HG03378 (cell line): ENCODE results near the gene SCARB2.

Experiments used
- ATAC-seq: cut with Tn5 transposase; IDR thresholded peaks from one replicate; pipeline ENCODE4 v1.9.1; 2021; ENCODE audit warnings: mild to moderate bottlenecking, moderate library complexity; ENCODE audit not compliant: unreplicated experiment

The SCARB2 gene

GRCh38 chr4:76156635-76157034, 57.0 kb downstream of the SCARB2 start:
- no peak for ATAC-seq

- no peak for ATAC-seq
Measured at GRCh38 chr4:76155979-76156378, 57.6 kb downstream of the SCARB2 start.

GRCh38 chr4:76153356-76153755, 60.3 kb downstream of the SCARB2 start:
- ATAC-seq, result no peak

- peak; percentile 98 for ATAC-seq
Measured at GRCh38 chr4:76148142-76148865, 65.3 kb downstream of the SCARB2 start, which contains the start of gene NUP54. NUP54 (minus strand) TSS chr4:76148397; CDS start chr4:76148374, 23 bp downstream.

- peak; percentile 14 for ATAC-seq
Measured at GRCh38 chr4:76147454-76148141, 66.0 kb downstream of the SCARB2 start.

GRCh38 chr4:76144546-76144945, 69.1 kb downstream of the SCARB2 start:
- ATAC-seq, result no peak

GRCh38 chr4:76141241-76141640, 72.4 kb downstream of the SCARB2 start:
- ATAC-seq, result no peak

- ATAC-seq, result no peak
Measured at GRCh38 chr4:76127754-76128153, 85.9 kb downstream of the SCARB2 start.

GRCh38 chr4:76125816-76126215, 87.8 kb downstream of the SCARB2 start:
- ATAC-seq, result no peak

GRCh38 chr4:76120199-76120598, 93.4 kb downstream of the SCARB2 start:
- no peak for ATAC-seq

- no peak for ATAC-seq
Measured at GRCh38 chr4:76117536-76117935, 96.1 kb downstream of the SCARB2 start.

- no peak for ATAC-seq
Measured at GRCh38 chr4:76116821-76117220, 96.8 kb downstream of the SCARB2 start.
